ENCODE results near the gene PSTPIP1. TPM values are rescaled to one million over a fixed set of nuclear protein-coding genes. Genes with fewer than 3 reads are reported as not detected.

Gene PSTPIP1
- total and polyA plus RNA-seq, 4 experiments from 2014 or later: 62.4 to 233 (median 144) TPM

DNA sequence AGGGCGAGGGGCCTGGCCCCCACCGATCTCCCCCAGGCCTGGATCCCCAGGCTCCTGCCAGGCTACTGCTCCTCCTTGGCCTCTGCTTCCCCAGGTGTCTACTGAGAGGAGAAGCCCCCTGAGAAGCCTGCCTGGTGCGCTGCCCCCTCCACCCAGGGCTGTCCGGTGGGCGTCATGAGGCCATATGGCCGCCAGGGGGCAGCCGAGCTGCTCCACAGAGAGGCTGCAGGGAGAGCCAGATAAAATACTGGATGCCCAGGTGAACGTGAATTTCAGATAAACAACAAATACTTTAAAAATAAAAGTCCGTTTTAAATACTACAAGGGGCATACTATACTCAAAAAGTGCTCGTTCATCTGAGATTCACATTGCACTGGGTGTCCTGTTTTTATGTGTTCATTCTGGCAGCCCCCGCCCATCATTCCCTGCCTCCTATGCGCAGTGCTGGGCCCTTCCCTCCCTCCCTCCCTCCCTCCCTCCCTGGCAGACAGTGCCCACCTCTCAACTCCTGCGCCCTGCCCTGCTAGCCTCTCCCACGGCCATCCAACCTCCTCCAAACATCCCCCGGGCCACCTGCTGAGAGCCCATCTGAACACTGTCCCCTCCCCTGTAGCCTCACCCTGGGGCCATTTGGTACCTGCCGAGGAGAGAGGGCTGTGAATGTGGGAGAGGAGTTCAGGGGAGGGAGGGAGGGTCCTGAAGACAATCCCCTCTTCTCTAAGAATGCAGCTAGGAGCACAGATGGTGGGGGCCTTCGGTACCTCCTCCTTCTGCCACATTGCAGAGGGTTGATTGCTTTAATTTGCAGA, 29.6 kb downstream of the PSTPIP1 start:
- Mint-ChIP-seq H3K9me3 (no peaks in the 10 kb centered on the region), H3K27me3 (no peaks in the 10 kb centered on the region), H3K27ac (peak overlapping the region; percentile 77 to 100 (median 98)), H3K36me3 (peaks cover 16 to 48% of the 10 kb centered on the region in 2 donors), H3K4me3 (peak overlapping the region in 1 of 8 donors; percentile 70), H3K4me1 (peaks cover 28 to 50% (median 43%) of the 10 kb centered on the region in 4 donors)
- H3K4me3 ChIP-seq (ENCODE audit: low read length in 2 of 2): no peak overlapping the region
- H3K27ac ChIP-seq (ENCODE audit: low read depth, low read length): peak overlapping the region; percentile 41
- H3K4me1 ChIP-seq (ENCODE audit: insufficient read depth, low read length): peaks cover 48% of the 10 kb centered on the region
- H3K9me3 ChIP-seq (ENCODE audit: control insufficient read depth in 1 of 2, low read length in 2 of 2): no peaks in the 10 kb centered on the region
- intact Hi-C loops (cut with micrococcal nuclease): loop anchor here (2.0 to 5.0 kb wide), 3 partner anchors 52 to 122 kb away; partner anchors contain the start of gene RCN2
- ChIA-PET CTCF (ENCODE audit: partially characterized antibody) (interaction anchor here (1.0 to 4.9 kb wide), 17 partner anchors 9 to 123 kb away, joined by 3 to 69 read pairs (median 4); partner anchors contain the start of genes PSTPIP1, RCN2 and SCAPER), POLR2A (ENCODE audit: partially characterized antibody) (interaction anchor here (0.7 to 17.8 kb wide), 7 partner anchors 11 to 51 kb away, joined by 3 to 472 read pairs (median 6); partner anchors contain the start of gene PSTPIP1)
- peak; percentile 55 to 66 (median 59) for DNase-seq
- H3K27me3 ChIP-seq (ENCODE audit: insufficient read depth, low read length): no peaks in the 10 kb centered on the region
- H3K36me3 ChIP-seq (ENCODE audit: insufficient read depth, low read length): peaks cover 77% of the 10 kb centered on the region

- DNase-seq: no peak
- H3K27ac ChIP-seq (ENCODE audit: low read depth, low read length): peak overlapping the region; percentile 23
- no peaks in the 10 kb centered on the region for H3K27me3 Mint-ChIP-seq
- no peaks in the 10 kb centered on the region for H3K9me3 Mint-ChIP-seq
- H3K4me3 Mint-ChIP-seq: no peak overlapping the region
- no peaks in the 10 kb centered on the region for H3K9me3 ChIP-seq (ENCODE audit: control insufficient read depth in 1 of 2, low read length in 2 of 2)
- peaks cover 23 to 42% (median 35%) of the 10 kb centered on the region in 4 donors for H3K4me1 Mint-ChIP-seq
- peaks cover 12 to 52% of the 10 kb centered on the region in 2 donors for H3K36me3 Mint-ChIP-seq
- intact Hi-C loops (cut with micrococcal nuclease): loop anchor here (2.0 kb wide), 1 partner anchor 52 kb away; no protein-coding TSS in a partner anchor
- H3K4me1 ChIP-seq (ENCODE audit: insufficient read depth, low read length): peaks cover 40% of the 10 kb centered on the region
- peak overlapping the region in 6 of 7 donors; percentile 53 to 95 (median 70) for H3K27ac Mint-ChIP-seq
- peaks cover 79% of the 10 kb centered on the region for H3K36me3 ChIP-seq (ENCODE audit: insufficient read depth, low read length)
- H3K4me3 ChIP-seq (ENCODE audit: low read length in 2 of 2): no peak overlapping the region
- CTCF ChIA-PET (ENCODE audit: partially characterized antibody): interaction anchor here (1.1 to 4.9 kb wide), 7 partner anchors 12 to 124 kb away, joined by 3 to 69 read pairs (median 4); partner anchors contain the start of gene PSTPIP1
- POLR2A ChIA-PET (ENCODE audit: partially characterized antibody): interaction anchor here (0.7 to 17.8 kb wide), 4 partner anchors 11 to 52 kb away, joined by 3 to 472 read pairs (median 15); partner anchors contain the start of gene PSTPIP1
- H3K27me3 ChIP-seq (ENCODE audit: insufficient read depth, low read length): no peaks in the 10 kb centered on the region
Observed at GRCh38 chr15:77025083-77025901, 30.4 kb downstream of the PSTPIP1 start.

GRCh38 chr15:77025941-77026411, 31.1 kb downstream of the PSTPIP1 start:
- DNase-seq: no peak
- no peaks in the 10 kb centered on the region for H3K9me3 Mint-ChIP-seq
- Histone ChIP-seq H3K4me1 (ENCODE audit: insufficient read depth, low read length) (peaks cover 33% of the 10 kb centered on the region), H3K27ac (ENCODE audit: low read depth, low read length) (peak overlapping the region; percentile 23), H3K36me3 (ENCODE audit: insufficient read depth, low read length) (peaks cover 72% of the 10 kb centered on the region), H3K27me3 (ENCODE audit: insufficient read depth, low read length) (no peaks in the 10 kb centered on the region), H3K9me3 (ENCODE audit: control insufficient read depth in 1 of 2, low read length in 2 of 2) (no peaks in the 10 kb centered on the region), H3K4me3 (ENCODE audit: low read length in 2 of 2) (no peak overlapping the region)
- intact Hi-C loops (cut with micrococcal nuclease): loop anchor here (2.0 kb wide), 1 partner anchor 53 kb away; no protein-coding TSS in a partner anchor
- peaks cover 21 to 35% (median 29%) of the 10 kb centered on the region in 4 donors for H3K4me1 Mint-ChIP-seq
- no peaks in the 10 kb centered on the region for H3K27me3 Mint-ChIP-seq
- peak overlapping the region in 1 of 8 donors; percentile 10 for H3K4me3 Mint-ChIP-seq
- ChIA-PET CTCF (ENCODE audit: partially characterized antibody) (interaction anchor here (0.8 to 4.9 kb wide), 6 partner anchors 13 to 79 kb away, joined by 3 to 69 read pairs (median 6); partner anchors contain the start of gene PSTPIP1), POLR2A (ENCODE audit: partially characterized antibody) (interaction anchor here (1.2 to 17.8 kb wide), 3 partner anchors 11 to 28 kb away, joined by 6 to 472 read pairs (median 6); partner anchors contain the start of gene PSTPIP1)
- peaks cover 12 to 49% of the 10 kb centered on the region in 2 donors for H3K36me3 Mint-ChIP-seq
- peak overlapping the region; percentile 22 to 95 (median 60) for H3K27ac Mint-ChIP-seq

- H3K4me3 ChIP-seq (ENCODE audit: low read length in 2 of 2): no peak overlapping the region
- peaks cover 68% of the 10 kb centered on the region for H3K36me3 ChIP-seq (ENCODE audit: insufficient read depth, low read length)
- no peaks in the 10 kb centered on the region for H3K9me3 Mint-ChIP-seq
- no peak overlapping the region for H3K4me3 Mint-ChIP-seq
- no peak overlapping the region for H3K27ac ChIP-seq (ENCODE audit: low read depth, low read length)
- POLR2A ChIA-PET (ENCODE audit: partially characterized antibody): interaction anchor here (1.2 to 17.8 kb wide), 2 partner anchors 13 to 29 kb away, joined by 6 to 472 read pairs; partner anchors contain the start of gene PSTPIP1
- H3K27me3 Mint-ChIP-seq: no peaks in the 10 kb centered on the region
- intact Hi-C loops (cut with micrococcal nuclease): no loop called here
- CTCF ChIA-PET (ENCODE audit: partially characterized antibody): interaction anchor here (0.8 kb wide), 1 partner anchor 53 kb away, joined by 5 read pairs; no protein-coding TSS in a partner anchor
- peaks cover 12 to 49% of the 10 kb centered on the region in 2 donors for H3K36me3 Mint-ChIP-seq
- peaks cover 18 to 29% (median 24%) of the 10 kb centered on the region in 4 donors for H3K4me1 Mint-ChIP-seq
- H3K27ac Mint-ChIP-seq: peak overlapping the region in 5 of 7 donors; percentile 22 to 83 (median 57)
- H3K9me3 ChIP-seq (ENCODE audit: control insufficient read depth in 1 of 2, low read length in 2 of 2): no peaks in the 10 kb centered on the region
- H3K4me1 ChIP-seq (ENCODE audit: insufficient read depth, low read length): peaks cover 27% of the 10 kb centered on the region
- no peak for DNase-seq
- no peaks in the 10 kb centered on the region for H3K27me3 ChIP-seq (ENCODE audit: insufficient read depth, low read length)
Observed at GRCh38 chr15:77026501-77027110, 31.7 kb downstream of the PSTPIP1 start.

- intact Hi-C loops (cut with micrococcal nuclease): no loop called here
- H3K9me3 Mint-ChIP-seq: peaks cover 0 to 2% (median 0%) of the 10 kb centered on the region in 8 donors
Observed at GRCh38 chr15:77027111-77027696, 32.3 kb downstream of the PSTPIP1 start.

More at GRCh38 chr15:77027111-77027696, 32.3 kb downstream of the PSTPIP1 start:
- Histone ChIP-seq H3K9me3 (ENCODE audit: control insufficient read depth in 1 of 2, low read length in 2 of 2) (no peaks in the 10 kb centered on the region), H3K4me1 (ENCODE audit: insufficient read depth, low read length) (peaks cover 21% of the 10 kb centered on the region), H3K4me3 (ENCODE audit: low read length in 2 of 2) (no peak overlapping the region), H3K27ac (ENCODE audit: low read depth, low read length) (no peak overlapping the region), H3K27me3 (ENCODE audit: insufficient read depth, low read length) (no peaks in the 10 kb centered on the region), H3K36me3 (ENCODE audit: insufficient read depth, low read length) (peaks cover 70% of the 10 kb centered on the region)
- Mint-ChIP-seq H3K27me3 (no peaks in the 10 kb centered on the region), H3K36me3 (peaks cover 9 to 45% of the 10 kb centered on the region in 2 donors), H3K4me1 (peaks cover 12 to 25% (median 19%) of the 10 kb centered on the region in 4 donors), H3K27ac (peak overlapping the region in 6 of 7 donors; percentile 42 to 77 (median 60)), H3K4me3 (no peak overlapping the region)
- ChIA-PET POLR2A (ENCODE audit: partially characterized antibody) (interaction anchor here (1.2 kb wide), 1 partner anchor 14 kb away, joined by 6 read pairs; no protein-coding TSS in a partner anchor), CTCF (ENCODE audit: partially characterized antibody) (interaction anchor here (0.8 to 0.9 kb wide), 2 partner anchors 20 to 54 kb away, joined by 3 to 5 read pairs; no protein-coding TSS in a partner anchor)
- DNase-seq: no peak

Measured in CD4-positive, alpha-beta memory T cell (primary cell).